ENCODE results near the gene IPCEF1. TPM values are rescaled to one million over a fixed set of nuclear protein-coding genes. Genes with fewer than 3 reads are reported as not detected.
"Not testable (repeated sequence)": the region's sequence is repeated elsewhere in the genome, so short reads cannot be mapped to it uniquely, and the experiment has no call there.

The IPCEF1 gene
- total and polyA plus RNA-seq, 9 donors = 0.60 to 1.5 (median 0.75) TPM

DNA sequence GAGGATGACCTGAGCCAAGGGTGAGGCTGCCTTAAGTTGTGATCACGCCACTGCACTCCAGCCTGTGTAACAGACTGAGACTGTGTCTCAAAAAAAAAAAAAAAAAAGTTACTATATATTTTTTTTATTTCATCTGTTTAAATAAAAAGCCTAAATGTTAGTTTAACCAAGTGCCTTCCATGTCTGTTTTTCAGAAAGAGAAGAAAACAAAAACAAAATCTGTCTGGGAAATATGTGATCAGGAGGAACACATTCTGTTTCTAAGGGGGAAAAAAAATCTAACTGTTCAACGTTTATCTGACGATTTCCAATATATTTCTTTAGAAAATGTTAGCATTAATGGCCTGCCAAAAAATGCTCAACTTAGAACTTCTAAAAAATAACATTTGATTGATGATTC, 147.0 kb downstream of the IPCEF1 start:
- Histone ChIP-seq H3K36me3 (ENCODE audit: control insufficient read depth, insufficient read depth, low read length) (no peaks in the 10 kb centered on the region), H3K9me3 (replicated peaks; ENCODE audit: control insufficient read depth, low read depth, low read length) (no peaks in the 10 kb centered on the region), H3K27ac (ENCODE audit: low read length) (no peak overlapping the region), H3K27me3 (ENCODE audit: control insufficient read depth, insufficient read depth, low read length) (no peaks in the 10 kb centered on the region), H3K4me1 (ENCODE audit: control insufficient read depth, insufficient read depth, low read length) (no peaks in the 10 kb centered on the region), H3K4me3 (ENCODE audit: low read length) (no peak overlapping the region)
- DNase-seq = no peak
- no CpG with 5 or more reads among the region's 3 CpGs for WGBS (ENCODE audit: insufficient coverage)

DNA sequence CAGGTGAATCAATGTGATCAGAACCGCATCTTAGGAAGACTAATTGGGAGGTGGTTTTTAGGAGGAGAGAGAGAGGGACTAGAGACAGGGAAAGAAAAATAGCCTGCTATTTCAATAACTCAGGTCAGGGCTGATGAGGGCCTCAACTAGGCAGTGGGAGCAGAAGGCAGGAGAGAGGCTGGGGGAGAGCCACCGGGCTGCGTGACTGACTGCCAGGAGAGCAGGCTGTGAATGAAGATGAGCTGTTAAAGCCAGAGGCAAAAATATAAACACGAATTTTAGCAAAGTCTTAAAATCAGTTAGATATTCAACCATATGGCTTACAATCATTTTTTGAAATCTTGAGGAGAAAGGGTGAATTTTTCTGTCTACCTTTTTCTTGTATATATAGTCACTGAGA, 149.6 kb downstream of the IPCEF1 start:
- no peak overlapping the region for H3K27ac ChIP-seq (ENCODE audit: low read length)
- H3K27me3 ChIP-seq (ENCODE audit: control insufficient read depth, insufficient read depth, low read length) = no peaks in the 10 kb centered on the region
- no peaks in the 10 kb centered on the region for H3K4me1 ChIP-seq (ENCODE audit: control insufficient read depth, insufficient read depth, low read length)
- H3K9me3 ChIP-seq (replicated peaks; ENCODE audit: control insufficient read depth, low read depth, low read length) = no peaks in the 10 kb centered on the region
- 90% methylated on average over 3 of the region's 4 CpGs for WGBS (ENCODE audit: insufficient coverage)
- H3K36me3 ChIP-seq (ENCODE audit: control insufficient read depth, insufficient read depth, low read length) = no peaks in the 10 kb centered on the region
- no peak overlapping the region for H3K4me3 ChIP-seq (ENCODE audit: low read length)
- DNase-seq = no peak

GRCh38 chr6:154206141-154206540, 150.5 kb downstream of the IPCEF1 start:
- DNase-seq = no peak
- no peaks in the 10 kb centered on the region for H3K36me3 ChIP-seq (ENCODE audit: control insufficient read depth, insufficient read depth, low read length)
- H3K4me3 ChIP-seq (ENCODE audit: low read length) = no peak overlapping the region
- no peaks in the 10 kb centered on the region for H3K4me1 ChIP-seq (ENCODE audit: control insufficient read depth, insufficient read depth, low read length)
- H3K27me3 ChIP-seq (ENCODE audit: control insufficient read depth, insufficient read depth, low read length) = no peaks in the 10 kb centered on the region
- H3K27ac ChIP-seq (ENCODE audit: low read length) = no peak overlapping the region
- H3K9me3 ChIP-seq (replicated peaks; ENCODE audit: control insufficient read depth, low read depth, low read length) = no peaks in the 10 kb centered on the region
- WGBS (ENCODE audit: insufficient coverage) = no CpG with 5 or more reads among the region's 2 CpGs

DNA sequence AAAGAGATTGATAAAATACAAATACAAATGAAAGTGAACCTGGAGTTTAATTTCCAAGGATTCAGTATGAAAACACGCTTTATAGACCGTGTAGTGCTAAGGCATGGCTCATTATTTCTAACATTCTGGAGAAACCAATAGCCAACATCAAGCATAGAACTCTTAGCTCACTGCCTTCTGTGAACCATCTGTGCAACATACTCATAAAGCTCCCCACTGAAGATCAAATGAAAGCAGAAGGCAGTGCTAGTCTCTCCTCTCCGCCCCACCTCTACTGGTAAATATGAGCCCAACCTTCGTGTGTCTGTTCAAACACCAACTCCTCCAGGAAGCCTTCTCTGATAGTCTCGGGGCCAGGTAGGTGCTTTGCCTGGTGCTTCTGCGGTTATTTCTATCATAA, 153.6 kb downstream of the IPCEF1 start:
- no peaks in the 10 kb centered on the region for H3K36me3 ChIP-seq (ENCODE audit: control insufficient read depth, insufficient read depth, low read length)
- H3K4me1 ChIP-seq (ENCODE audit: control insufficient read depth, insufficient read depth, low read length) = no peaks in the 10 kb centered on the region
- DNase-seq = no peak
- no peak overlapping the region for H3K27ac ChIP-seq (ENCODE audit: low read length)
- no peaks in the 10 kb centered on the region for H3K27me3 ChIP-seq (ENCODE audit: control insufficient read depth, insufficient read depth, low read length)
- H3K9me3 ChIP-seq (replicated peaks; ENCODE audit: control insufficient read depth, low read depth, low read length) = no peaks in the 10 kb centered on the region
- no CpG with 5 or more reads among the region's 6 CpGs for WGBS (ENCODE audit: insufficient coverage)
- H3K4me3 ChIP-seq (ENCODE audit: low read length) = no peak overlapping the region

DNA sequence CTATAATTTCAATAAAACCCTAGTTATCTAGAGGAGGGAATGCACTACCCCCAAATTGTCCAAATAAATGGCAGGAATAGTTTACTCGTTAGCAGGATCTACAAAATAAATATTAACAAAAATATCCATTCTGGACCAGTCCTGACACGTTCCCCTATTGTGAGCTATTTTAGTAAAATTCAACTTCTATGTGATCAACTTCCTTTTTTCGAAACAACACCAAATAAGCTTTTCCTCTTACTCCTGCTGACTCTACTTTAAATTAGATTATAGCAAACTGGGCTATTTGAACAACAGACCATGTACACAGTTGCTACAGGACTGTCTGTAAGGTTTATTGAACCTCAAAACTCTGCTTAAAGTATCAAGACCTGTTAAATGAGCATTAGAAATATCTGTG, 154.3 kb downstream of the IPCEF1 start:
- Histone ChIP-seq H3K9me3 (replicated peaks; ENCODE audit: control insufficient read depth, low read depth, low read length) (no peaks in the 10 kb centered on the region), H3K4me1 (ENCODE audit: control insufficient read depth, insufficient read depth, low read length) (no peaks in the 10 kb centered on the region), H3K27ac (ENCODE audit: low read length) (peak overlapping the region; percentile 25), H3K4me3 (ENCODE audit: low read length) (no peak overlapping the region), H3K27me3 (ENCODE audit: control insufficient read depth, insufficient read depth, low read length) (no peaks in the 10 kb centered on the region), H3K36me3 (ENCODE audit: control insufficient read depth, insufficient read depth, low read length) (no peaks in the 10 kb centered on the region)
- WGBS (ENCODE audit: insufficient coverage) = 80% methylated on average over 1 of the region's 3 CpGs
- DNase-seq = peak; percentile 32

DNA sequence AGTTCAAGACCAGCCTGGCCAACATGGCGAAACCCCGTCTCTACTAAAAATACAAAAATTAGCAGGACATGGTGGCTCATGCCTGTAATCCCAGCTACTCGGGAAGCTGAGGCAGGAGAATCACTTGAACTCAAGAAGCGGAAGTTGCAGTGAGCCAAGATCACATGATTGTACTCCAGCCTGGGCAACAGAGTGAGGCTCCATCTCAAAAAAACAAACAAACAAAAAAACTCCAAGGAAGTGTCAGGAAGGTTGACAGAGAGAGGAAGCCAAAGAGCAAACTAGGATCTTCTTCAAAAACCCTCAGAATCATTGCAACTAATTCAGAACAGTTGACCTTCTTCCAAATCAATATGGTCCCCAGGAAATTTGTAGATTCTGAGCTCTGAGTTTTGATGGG, 154.9 kb downstream of the IPCEF1 start:
- H3K9me3 ChIP-seq (replicated peaks; ENCODE audit: control insufficient read depth, low read depth, low read length); H3K27me3 ChIP-seq (ENCODE audit: control insufficient read depth, insufficient read depth, low read length); H3K4me3 ChIP-seq (ENCODE audit: low read length); H3K36me3 ChIP-seq (ENCODE audit: control insufficient read depth, insufficient read depth, low read length); H3K4me1 ChIP-seq (ENCODE audit: control insufficient read depth, insufficient read depth, low read length): not testable (repeated sequence)
- no CpG with 5 or more reads among the region's 4 CpGs for WGBS (ENCODE audit: insufficient coverage)
- peak overlapping the region; percentile 25 for H3K27ac ChIP-seq (ENCODE audit: low read length)
- peak; percentile 45 for DNase-seq

DNA sequence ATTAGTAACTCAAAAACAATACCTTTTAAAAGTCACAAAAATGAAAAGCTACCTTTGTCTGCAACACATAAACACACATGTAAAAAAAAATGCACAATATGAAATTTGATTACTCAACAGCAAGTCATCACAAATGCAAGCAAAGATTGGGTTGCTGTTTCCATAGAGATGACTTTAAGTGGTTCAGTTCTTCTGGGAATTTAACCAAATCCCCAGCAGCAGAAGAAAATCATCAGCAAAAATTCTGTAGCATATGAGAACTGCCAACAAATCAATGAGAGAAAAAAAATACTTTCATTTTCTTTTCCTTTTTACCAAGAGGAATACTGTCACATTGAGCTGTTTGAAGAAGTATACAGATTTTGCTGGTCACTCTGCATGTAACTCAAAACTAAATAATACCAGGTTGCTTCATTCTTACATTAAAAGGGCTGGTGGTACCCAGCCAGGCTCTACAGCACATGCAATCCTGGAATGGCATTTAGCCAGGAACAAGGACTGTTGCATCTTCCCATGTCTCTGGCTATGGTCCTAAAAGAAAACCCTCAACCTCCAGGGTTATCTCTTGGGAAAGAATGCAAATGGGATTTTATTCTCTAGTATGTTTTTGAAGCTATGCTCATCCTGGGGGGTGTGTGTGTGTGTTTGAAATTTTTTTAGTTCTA, 159.3 kb downstream of the IPCEF1 start:
- H3K4me1 ChIP-seq (ENCODE audit: control insufficient read depth, insufficient read depth, low read length) = no peaks in the 10 kb centered on the region
- H3K27ac ChIP-seq (ENCODE audit: low read length) = no peak overlapping the region
- peak; percentile 87 for DNase-seq
- H3K36me3 ChIP-seq (ENCODE audit: control insufficient read depth, insufficient read depth, low read length) = no peaks in the 10 kb centered on the region
- H3K9me3 ChIP-seq (replicated peaks; ENCODE audit: control insufficient read depth, low read depth, low read length) = no peaks in the 10 kb centered on the region
- no peaks in the 10 kb centered on the region for H3K27me3 ChIP-seq (ENCODE audit: control insufficient read depth, insufficient read depth, low read length)
- no peak overlapping the region for H3K4me3 ChIP-seq (ENCODE audit: low read length)

DNA sequence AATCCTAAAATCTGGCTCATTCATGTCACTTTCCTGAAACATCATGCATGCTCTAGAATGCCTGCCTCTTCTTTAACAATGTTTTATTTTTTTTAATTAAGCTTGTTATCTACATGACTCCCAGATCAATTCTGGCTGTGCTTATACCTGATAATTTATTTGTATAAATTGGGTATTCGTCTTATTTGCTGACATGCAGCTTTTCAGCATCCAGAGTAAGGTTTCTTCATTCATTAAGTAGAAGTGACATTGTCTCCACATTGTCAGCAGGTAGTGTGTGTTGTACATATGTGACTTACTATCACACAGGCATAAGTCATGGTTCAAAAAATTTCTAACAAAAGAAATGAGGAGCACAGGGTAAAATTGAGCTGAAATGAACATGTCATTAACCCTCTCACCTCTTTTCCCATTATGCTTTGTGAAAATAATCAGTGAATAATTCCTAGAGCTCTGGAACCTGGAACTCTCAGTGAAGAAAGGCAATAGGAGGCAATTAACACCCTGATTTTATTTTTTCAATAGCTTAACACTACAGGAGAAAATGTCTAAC, 160.2 kb downstream of the IPCEF1 start:
- Histone ChIP-seq H3K27me3 (ENCODE audit: control insufficient read depth, insufficient read depth, low read length) (no peaks in the 10 kb centered on the region), H3K4me1 (ENCODE audit: control insufficient read depth, insufficient read depth, low read length) (no peaks in the 10 kb centered on the region), H3K27ac (ENCODE audit: low read length) (no peak overlapping the region), H3K4me3 (ENCODE audit: low read length) (no peak overlapping the region), H3K9me3 (replicated peaks; ENCODE audit: control insufficient read depth, low read depth, low read length) (no peaks in the 10 kb centered on the region), H3K36me3 (ENCODE audit: control insufficient read depth, insufficient read depth, low read length) (no peaks in the 10 kb centered on the region)
- no peak for DNase-seq
- no CpG with 5 or more reads among the region's 1 CpG for WGBS (ENCODE audit: insufficient coverage)

- Histone ChIP-seq H3K27me3 (ENCODE audit: control insufficient read depth, insufficient read depth, low read length) (no peaks in the 10 kb centered on the region), H3K4me1 (ENCODE audit: control insufficient read depth, insufficient read depth, low read length) (no peaks in the 10 kb centered on the region), H3K4me3 (ENCODE audit: low read length) (no peak overlapping the region), H3K36me3 (ENCODE audit: control insufficient read depth, insufficient read depth, low read length) (no peaks in the 10 kb centered on the region), H3K9me3 (replicated peaks; ENCODE audit: control insufficient read depth, low read depth, low read length) (no peaks in the 10 kb centered on the region), H3K27ac (ENCODE audit: low read length) (no peak overlapping the region)
- no peak for DNase-seq
Measured at GRCh38 chr6:154187714-154188113, 168.9 kb downstream of the IPCEF1 start.

DNA sequence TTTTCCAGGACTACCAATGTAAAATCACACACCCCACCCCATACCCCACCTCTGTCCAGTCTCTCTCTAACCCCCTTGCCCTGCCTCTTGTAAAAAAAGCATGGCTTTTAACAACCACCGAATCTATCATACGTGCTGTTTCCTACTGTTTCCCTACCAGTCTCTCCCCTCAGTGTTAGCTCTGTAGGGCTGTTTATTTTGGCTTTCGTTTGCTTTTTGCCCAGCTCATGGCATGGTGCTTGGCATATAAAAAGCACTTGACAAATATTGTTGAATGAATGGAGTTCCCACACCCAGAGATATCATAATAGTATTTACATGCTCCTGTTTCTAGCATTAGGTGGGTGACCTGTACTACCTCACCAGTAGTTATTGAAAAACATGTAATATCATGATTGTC, 169.4 kb downstream of the IPCEF1 start:
- no peak overlapping the region for H3K27ac ChIP-seq (ENCODE audit: low read length)
- H3K27me3 ChIP-seq (ENCODE audit: control insufficient read depth, insufficient read depth, low read length) = no peaks in the 10 kb centered on the region
- no CpG with 5 or more reads among the region's 3 CpGs for WGBS (ENCODE audit: insufficient coverage)
- DNase-seq = no peak
- H3K36me3 ChIP-seq (ENCODE audit: control insufficient read depth, insufficient read depth, low read length) = no peaks in the 10 kb centered on the region
- no peak overlapping the region for H3K4me3 ChIP-seq (ENCODE audit: low read length)
- no peaks in the 10 kb centered on the region for H3K9me3 ChIP-seq (replicated peaks; ENCODE audit: control insufficient read depth, low read depth, low read length)
- H3K4me1 ChIP-seq (ENCODE audit: control insufficient read depth, insufficient read depth, low read length) = no peaks in the 10 kb centered on the region

DNA sequence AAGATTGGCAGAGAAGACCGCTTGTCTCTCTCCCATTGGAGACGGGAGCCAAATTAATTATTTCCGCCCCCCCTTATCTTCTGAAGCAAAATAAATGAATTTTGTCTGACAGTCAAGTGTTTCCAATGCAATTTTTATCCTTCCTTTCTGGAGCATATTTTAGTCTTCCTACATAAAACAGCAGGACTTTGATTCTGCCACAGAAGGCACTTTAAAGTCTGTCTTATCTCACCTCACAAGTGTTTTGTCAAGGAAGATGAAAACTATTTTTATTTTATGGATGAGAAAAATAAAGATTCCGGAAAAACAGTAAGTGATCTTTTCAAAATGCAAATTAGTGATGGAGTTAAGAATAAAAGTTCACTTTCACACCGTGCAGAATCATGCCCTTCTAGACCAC, 177.2 kb downstream of the IPCEF1 start:
- DNase-seq = no peak
- Histone ChIP-seq H3K36me3 (ENCODE audit: control insufficient read depth, insufficient read depth, low read length) (no peaks in the 10 kb centered on the region), H3K4me3 (ENCODE audit: low read length) (no peak overlapping the region), H3K9me3 (replicated peaks; ENCODE audit: control insufficient read depth, low read depth, low read length) (no peaks in the 10 kb centered on the region), H3K27ac (ENCODE audit: low read length) (no peak overlapping the region), H3K4me1 (ENCODE audit: control insufficient read depth, insufficient read depth, low read length) (no peaks in the 10 kb centered on the region), H3K27me3 (ENCODE audit: control insufficient read depth, insufficient read depth, low read length) (no peaks in the 10 kb centered on the region)
- 100% methylated on average over 1 of the region's 5 CpGs for WGBS (ENCODE audit: insufficient coverage)
